ENCODE data around the gene THSD7A.

THSD7A gene

DNA sequence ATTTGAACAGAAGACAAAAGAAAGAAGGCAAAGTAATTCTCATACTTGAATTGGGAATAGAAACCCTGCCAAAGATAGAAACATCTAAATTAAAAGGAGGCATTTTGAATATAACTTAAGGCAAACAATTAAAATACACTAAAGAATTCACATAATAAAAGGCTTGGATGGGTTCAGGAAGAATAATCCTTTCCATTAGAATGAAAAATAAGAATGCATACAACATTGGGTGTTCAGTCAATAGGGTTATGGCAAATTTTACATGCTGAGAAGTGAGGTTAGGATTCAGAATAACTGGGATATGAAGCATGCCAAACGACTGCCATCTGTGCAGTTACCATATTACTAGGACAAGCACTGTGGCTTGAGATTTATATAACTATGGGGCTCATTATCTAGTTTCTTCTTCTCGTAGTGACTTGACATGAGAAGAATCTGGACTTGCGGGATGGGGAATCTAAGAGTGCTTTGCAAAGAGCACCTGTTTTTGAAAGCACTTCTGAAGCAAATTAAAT, 326.5 kb downstream of the THSD7A start:
- no peak for DNase-seq

DNA sequence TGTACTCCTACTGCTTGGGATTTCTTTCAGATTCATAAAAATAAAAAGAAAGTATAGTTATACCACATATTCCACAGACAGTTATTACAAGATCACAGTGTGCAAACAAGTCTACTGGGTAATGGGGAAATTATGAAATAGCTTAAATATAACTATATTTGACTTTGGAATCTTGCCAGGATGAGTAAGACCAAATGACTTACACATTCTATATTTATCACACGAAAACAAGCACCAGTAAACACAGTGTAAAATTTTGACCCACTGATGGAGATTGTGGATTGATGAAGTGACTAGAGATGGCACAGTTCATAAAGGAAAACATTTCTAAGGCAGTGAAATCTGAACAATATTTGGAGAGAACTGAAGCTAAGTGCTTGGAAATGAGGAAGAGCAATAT, 339.7 kb downstream of the THSD7A start:
- no peak for DNase-seq

DNA sequence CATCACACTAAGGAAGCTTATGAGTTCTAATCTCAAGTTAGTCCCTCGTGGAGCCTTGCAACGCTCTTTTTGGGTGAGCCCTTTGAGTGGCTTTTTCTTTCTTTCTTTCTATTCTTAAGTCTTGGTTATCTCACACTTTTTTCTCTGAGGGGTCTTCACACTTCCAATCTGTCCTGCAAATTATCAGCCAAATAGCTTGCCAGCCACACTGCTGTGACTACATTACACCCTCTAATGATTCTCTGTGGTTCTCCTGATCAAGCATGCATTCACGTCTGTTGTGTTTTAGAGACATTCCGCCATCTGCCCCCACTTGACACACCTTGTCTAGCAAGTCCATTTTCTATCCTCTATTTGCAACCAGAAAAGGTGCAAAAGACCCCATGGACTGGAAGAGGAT, 340.2 kb downstream of the THSD7A start:
- DNase-seq = no peak

- DNase-seq = no peak
These were observed 342.7 kb downstream of the THSD7A start for GRCh38 chr7:11489280-11489679.

DNA sequence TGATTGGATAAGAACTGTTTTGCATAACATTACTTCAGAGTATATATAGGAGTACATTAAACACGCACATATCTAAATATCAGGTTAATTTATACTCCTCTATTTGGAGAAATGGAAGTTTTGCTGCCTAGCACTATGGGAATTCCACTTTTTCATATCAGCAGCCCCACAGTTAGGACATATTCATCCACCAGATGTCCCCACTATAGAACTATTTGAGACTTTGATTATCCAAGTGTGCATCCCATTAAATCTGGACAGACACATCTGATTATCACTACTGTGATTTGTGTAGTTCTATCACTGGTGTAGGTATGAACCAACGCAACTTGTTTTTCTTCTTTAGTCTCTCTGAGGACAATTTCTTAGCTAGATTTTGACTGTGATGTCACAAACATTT, 345.7 kb downstream of the THSD7A start:
- DNase-seq = no peak

- DNase-seq = no peak
These were observed 346.4 kb downstream of the THSD7A start for GRCh38 chr7:11485636-11486035.

DNA sequence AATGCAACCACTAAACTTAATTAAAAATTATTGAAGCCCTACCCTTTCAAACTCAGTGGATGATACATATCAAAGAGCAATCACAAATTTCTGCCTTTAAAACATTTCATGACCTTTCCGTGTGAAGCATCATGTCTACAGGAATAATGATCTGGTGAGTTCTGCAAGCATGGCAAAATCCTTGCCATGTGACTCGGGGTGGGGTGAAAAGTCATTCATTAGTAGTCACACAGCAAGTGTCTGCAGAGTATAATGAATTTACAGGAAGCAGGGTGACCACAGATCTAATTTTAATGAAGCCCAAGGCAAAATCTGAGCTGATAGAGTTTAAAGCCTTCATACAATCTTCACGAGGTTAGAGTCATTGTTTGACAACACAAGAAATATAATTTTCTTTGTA, 351.9 kb downstream of the THSD7A start:
- DNase-seq = no peak

DNA sequence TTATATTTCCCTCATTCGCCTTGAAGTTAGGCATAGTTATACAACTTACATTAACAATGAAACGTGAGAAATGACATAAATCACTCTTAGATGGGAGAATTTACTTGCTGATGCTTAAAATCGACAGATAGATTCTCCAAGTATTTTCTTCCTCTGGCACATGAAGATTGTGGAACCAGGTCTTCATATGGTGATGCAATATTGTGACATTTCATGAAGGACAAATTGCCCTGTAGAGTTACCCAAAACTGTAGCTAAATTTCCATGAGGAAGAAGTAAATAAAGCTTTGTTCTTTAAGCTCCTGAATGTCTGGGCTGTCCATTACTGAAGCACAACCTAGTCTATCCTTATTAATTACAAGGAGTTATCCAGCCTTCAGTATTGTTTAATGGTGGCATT, 353.1 kb downstream of the THSD7A start:
- no peak for DNase-seq

- no peak for DNase-seq
These were observed 353.6 kb downstream of the THSD7A start for GRCh38 chr7:11478426-11478825.

DNA sequence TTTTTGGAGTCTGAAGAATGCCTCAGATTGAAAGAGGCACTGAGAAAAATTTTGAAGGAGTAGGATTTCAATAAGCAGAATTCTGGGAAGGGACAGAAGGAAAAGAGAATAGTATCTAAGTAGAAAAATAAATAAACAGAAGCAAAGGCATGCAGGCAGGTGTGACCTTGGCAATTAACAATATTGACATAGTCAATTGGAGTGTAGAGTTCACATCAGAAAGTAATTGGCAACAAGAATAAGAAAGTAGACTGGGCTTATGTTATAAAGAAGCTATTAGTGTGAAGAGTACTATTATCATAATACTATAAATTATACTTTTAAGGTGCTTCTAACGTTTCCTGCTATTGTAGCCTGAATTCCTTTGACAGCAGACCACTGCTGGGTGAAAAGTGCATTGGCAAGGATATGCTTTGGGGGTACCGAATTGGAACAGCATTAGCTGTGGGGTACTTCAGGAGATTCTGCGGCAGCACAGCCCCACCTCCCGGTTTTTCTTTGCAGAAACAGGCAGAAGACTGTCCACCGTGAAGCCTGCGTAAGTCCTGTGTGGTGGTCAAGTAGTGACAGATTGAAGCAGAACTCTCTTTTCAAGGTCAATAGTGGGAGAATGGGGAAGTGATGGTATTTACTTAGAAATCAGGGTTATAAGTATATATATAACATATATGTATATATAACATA, 357.0 kb downstream of the THSD7A start:
- DNase-seq = no peak

DNA sequence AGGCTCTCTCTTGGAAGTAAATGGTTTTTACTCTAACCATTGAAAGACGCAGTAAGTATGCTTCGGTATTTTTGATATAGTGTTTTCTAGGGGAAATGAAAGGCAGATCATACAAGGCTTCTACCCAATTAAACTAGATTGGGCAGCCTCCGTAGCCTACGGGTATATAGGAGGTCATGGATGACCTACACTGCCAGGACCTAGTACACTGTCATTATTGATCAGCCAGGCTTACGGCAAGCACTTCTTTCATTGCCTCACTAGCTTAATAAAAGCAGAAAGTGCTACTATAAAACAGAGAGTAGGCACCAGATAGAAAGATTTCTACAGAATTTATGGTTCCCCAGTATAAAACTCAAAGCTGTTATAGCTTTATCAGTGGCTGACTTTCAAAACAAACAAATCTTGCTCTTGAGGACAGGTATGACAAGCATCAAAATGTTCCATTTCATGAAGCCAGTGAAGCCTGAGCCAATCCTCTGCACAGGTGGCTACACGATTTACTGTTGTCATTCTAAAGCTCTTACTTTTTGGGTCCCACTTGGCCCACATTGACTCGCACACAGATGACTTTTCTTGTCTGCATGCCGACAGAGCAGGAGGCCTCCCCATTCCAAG, 358.1 kb downstream of the THSD7A start:
- DNase-seq = no peak

DNA sequence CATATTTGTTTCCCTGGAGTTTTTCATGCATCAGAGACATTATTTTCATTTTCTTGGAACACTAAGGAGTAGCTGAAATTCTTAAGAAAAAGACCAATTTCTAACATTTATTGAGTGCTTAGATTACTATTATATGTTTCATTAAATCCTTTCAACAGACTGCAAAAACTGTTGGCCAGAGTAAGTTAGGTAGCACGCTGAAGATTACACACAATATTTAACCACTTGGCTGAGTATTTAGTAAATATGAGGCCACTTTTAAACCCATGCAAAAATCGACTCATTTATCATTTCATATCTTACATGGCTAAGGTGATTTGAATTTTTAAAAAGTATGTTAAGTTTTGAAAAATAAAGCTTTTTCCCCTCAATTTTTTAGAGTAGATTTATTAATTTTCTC, 358.8 kb downstream of the THSD7A start:
- DNase-seq = no peak

DNA sequence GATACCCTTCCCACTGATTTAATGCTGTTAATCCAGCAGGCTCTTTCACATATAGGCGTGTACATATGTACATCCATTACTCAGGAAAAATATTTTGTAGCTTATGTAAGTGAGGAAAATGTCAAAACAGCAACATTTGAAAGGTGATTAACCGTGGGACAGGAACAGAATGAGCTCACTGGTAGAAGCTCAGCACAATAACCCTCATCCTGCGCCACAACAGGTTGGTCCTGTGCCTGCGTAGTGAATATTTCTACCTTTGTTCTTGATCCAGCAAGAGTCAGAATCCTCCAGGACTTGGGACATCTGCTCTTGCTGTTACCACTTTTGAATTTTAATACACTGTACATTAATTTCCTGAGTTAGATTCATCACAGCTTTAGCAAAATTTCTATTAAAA, 359.4 kb downstream of the THSD7A start:
- no peak for DNase-seq

- DNase-seq = no peak
These were observed 360.7 kb downstream of the THSD7A start for GRCh38 chr7:11471255-11471654.

- DNase-seq = no peak
These were observed 362.8 kb downstream of the THSD7A start for GRCh38 chr7:11469028-11469745.

DNA sequence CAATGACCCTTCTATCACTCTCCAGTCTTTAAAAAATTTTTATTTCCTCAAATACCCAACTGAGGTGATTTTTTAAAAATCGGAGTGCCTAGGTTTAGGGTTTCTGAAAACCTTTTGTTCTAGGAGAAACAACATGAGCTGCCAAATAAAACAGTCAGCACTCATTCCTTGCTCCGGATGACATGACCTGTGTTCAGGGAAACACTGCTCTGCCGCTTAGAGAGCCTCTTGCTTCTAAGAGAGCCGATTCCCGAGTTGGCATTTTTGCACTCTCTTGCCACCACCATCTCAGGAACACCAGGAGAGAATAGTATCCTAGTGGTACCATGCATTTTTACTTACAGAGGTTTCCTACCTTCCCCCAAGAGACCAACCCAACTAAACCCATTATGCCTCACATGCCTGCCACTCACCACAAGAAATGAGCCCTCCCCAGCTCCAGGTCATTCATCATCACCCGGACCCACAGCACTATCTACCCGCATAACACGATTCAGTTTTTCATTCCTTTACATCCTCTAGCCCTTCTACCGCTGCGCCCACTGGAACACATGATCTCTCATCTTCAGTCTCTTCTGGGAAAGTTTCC, 365.4 kb downstream of the THSD7A start:
- no peak for DNase-seq

DNA sequence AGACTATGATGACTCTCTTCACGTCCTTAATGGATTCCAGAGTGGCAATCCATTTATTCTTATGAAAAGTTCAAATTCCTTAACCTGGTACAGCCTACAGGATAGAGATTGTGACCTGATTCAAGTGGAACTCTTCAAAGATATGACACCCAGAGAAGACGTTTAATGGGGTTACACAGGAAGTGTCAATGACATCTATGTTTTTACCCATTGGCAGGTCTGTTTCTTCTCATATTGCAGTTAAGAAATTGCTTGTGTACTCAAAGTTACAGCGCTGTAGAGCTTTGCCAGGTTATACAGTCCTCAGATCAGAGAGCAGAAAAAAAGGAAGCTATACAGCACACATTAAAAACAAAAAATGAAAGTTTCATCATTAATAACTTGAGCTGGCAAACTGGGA, 367.4 kb downstream of the THSD7A start:
- DNase-seq = no peak

- no peak for DNase-seq
These were observed 370.1 kb downstream of the THSD7A start for GRCh38 chr7:11461946-11462345.

- DNase-seq = no peak
These were observed 373.1 kb downstream of the THSD7A start for GRCh38 chr7:11458736-11459483.

- no peak for DNase-seq
These were observed 374.6 kb downstream of the THSD7A start for GRCh38 chr7:11457419-11457818.

- DNase-seq = no peak
These were observed 375.4 kb downstream of the THSD7A start for GRCh38 chr7:11456574-11456973.

DNA sequence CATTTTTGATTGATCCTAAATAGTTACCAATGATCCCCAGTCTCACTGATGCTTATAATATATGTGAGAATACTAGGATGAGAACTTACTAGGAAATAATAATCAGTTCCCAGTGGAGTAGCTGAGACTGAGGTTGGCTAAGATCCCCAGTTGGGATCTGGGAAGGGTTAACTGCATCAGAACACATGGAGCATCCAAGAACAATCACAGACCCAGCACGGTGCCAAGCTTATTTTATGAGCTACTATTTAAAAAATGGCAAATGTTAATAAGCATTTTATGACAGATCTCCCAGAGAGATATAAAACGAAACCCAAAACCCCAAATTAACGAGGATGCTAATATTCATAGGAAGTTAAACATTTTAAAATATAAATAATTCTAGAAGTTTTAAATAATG, 379.5 kb downstream of the THSD7A start:
- DNase-seq = no peak

GRCh38 chr7:11450281-11450680, 381.7 kb downstream of the THSD7A start:
- no peak for DNase-seq
